Suppressor macrophage (primary cell): Measurements from ENCODE around the gene RASGRP3.
"Not testable (repeated sequence)": the region's sequence is repeated elsewhere in the genome, so short reads cannot be mapped to it uniquely, and the experiment has no call there.

Experiments
- DNase-seq, 4 experiments: peaks; one replicate each; pipeline ENCODE4 v3.0.0-alpha.2; 2020 to 2022

Gene RASGRP3

GRCh38 chr2:33457556-33458247 lies 18.7 kb upstream of the RASGRP3 start:
- peak; percentile 35 to 65 (median 62) for DNase-seq

GRCh38 chr2:33458248-33458819 lies 18.1 kb upstream of the RASGRP3 start:
- DNase-seq: no peak

GRCh38 chr2:33459745-33460144 lies 16.7 kb upstream of the RASGRP3 start:
- no peak for DNase-seq

- not testable (repeated sequence) for DNase-seq
Measured at GRCh38 chr2:33462512-33462911, 13.9 kb upstream of the RASGRP3 start.

GRCh38 chr2:33467413-33467812 lies 9.0 kb upstream of the RASGRP3 start:
- DNase-seq: no peak

GRCh38 chr2:33469238-33469637 lies 7.2 kb upstream of the RASGRP3 start:
- no peak for DNase-seq

- DNase-seq: peak; percentile 86 to 92 (median 88)
Measured at GRCh38 chr2:33475224-33476130, 972 bp upstream of the RASGRP3 start.

- no peak for DNase-seq
Measured at GRCh38 chr2:33476793-33477190, 343 bp downstream of the RASGRP3 start.

- peak; percentile 81 to 93 (median 89) for DNase-seq
Measured at GRCh38 chr2:33477473-33478468, 1.3 kb downstream of the RASGRP3 start.

- DNase-seq: no peak
Measured at GRCh38 chr2:33478968-33479731, 2.7 kb downstream of the RASGRP3 start.

GRCh38 chr2:33482518-33482917 lies 6.1 kb downstream of the RASGRP3 start:
- no peak for DNase-seq

- peak in 2 of 4 experiments; percentile 57 to 61 for DNase-seq
Measured at GRCh38 chr2:33484042-33484621, 7.7 kb downstream of the RASGRP3 start.

- DNase-seq: peak in 3 of 4 experiments; percentile 30 to 62 (median 47)
Measured at GRCh38 chr2:33485051-33485450, 8.6 kb downstream of the RASGRP3 start.

- no peak for DNase-seq
Measured at GRCh38 chr2:33486544-33486943, 10.1 kb downstream of the RASGRP3 start.

- DNase-seq: no peak
Measured at GRCh38 chr2:33488178-33488690, 11.8 kb downstream of the RASGRP3 start.

- DNase-seq: no peak
Measured at GRCh38 chr2:33488715-33489540, 12.5 kb downstream of the RASGRP3 start.

- DNase-seq: peak in 1 of 4 experiments; percentile 17
Measured at GRCh38 chr2:33489835-33490431, 13.5 kb downstream of the RASGRP3 start.

GRCh38 chr2:33491441-33492084 lies 15.1 kb downstream of the RASGRP3 start:
- DNase-seq: peak in 1 of 4 experiments; percentile 22
